B cell (primary cell): ENCODE data around the gene C1R. TPM values are rescaled to one million over a fixed set of nuclear protein-coding genes. Genes with fewer than 3 reads are reported as not detected.

Experiments used
- ATAC-seq: fragments of 200-7000 bp; cut with Tn5 transposase; one replicate; pipeline ENCODE4 v1.10.0; 2021; ENCODE audit warnings: low read depth, mild to moderate bottlenecking, moderate number of reproducible peaks, moderate library complexity
- CTCF ChIA-PET: fragments of 350-600 bp; sonication (Branson Sonifier 250); formaldehyde crosslinking; loops from one replicate; lab custom pipeline; 2021; ENCODE audit warnings: antibody characterized with exemption, inconsistent platforms; lab: Charles Lee
- POLR2A ChIA-PET: fragments of 350-600 bp; sonication (Branson Sonifier 250); formaldehyde crosslinking; loops from one replicate; lab custom pipeline; 2021; ENCODE audit warnings: antibody characterized with exemption; lab: Charles Lee
- DNase-seq: peaks from one replicate; pipeline ENCODE4 v3.0.0; 2013
- H2AFZ ChIP-seq: 2 replicates; pipeline ENCODE4 v1.6.1; 2012; ENCODE audit warnings: mild to moderate bottlenecking, low read depth, low read length; ENCODE audit not compliant: insufficient read depth, poor library complexity, severe bottlenecking
- H3K27ac ChIP-seq, 2 donors: 1 replicate in 1 of 2; 2 replicates in 1 of 2; pipeline ENCODE4 v1.5.1; 2012 to 2013; ENCODE audit warnings: low read length in 2 of 2, mild to moderate bottlenecking in 2 of 2, moderate library complexity in 1 of 2
- H3K27me3 ChIP-seq, 4 experiments: fragments of 200-600 bp in 1 of 4; sonication (generic) in 1 of 4; replicated peaks in 1 of 4; 1 replicate in 2 of 4; 2 replicates in 2 of 4; pipeline versions ENCODE4 v1.6.1 to v1.7.0; 2013 to 2016; ENCODE audit warnings: low read length in 3 of 4, mild to moderate bottlenecking in 2 of 4, mixed read lengths in 1 of 4, moderate library complexity in 1 of 4; ENCODE audit not compliant: insufficient read depth in 4 of 4, control insufficient read depth in 3 of 4; ENCODE audit errors: control extremely low read depth in 1 of 4
- H3K36me3 ChIP-seq, 2 experiments: replicated peaks in 1 of 2; 1 replicate in 1 of 2; 2 replicates in 1 of 2; pipeline versions ENCODE4 v1.6.1 to v1.7.1; 2013; ENCODE audit warnings: low read length in 1 of 2; ENCODE audit not compliant: insufficient read depth in 2 of 2, control insufficient read depth in 1 of 2; ENCODE audit errors: control extremely low read depth in 1 of 2, extremely low read depth in 1 of 2
- H3K4me1 ChIP-seq, 2 donors: fragments of 200-600 bp in 1 of 2; sonication (generic) in 1 of 2; 1 replicate in 1 of 2; 2 replicates in 1 of 2; pipeline versions ENCODE4 v1.5.1 to v1.6.1; 2013 to 2017; ENCODE audit warnings: low read length in 2 of 2; ENCODE audit not compliant: control insufficient read depth in 2 of 2, insufficient read depth in 2 of 2
- H3K4me2 ChIP-seq: replicated peaks from 2 replicates; pipeline ENCODE3; 2012; ENCODE audit warnings: mild to moderate bottlenecking, low read depth, low read length; ENCODE audit not compliant: poor library complexity, severe bottlenecking
- H3K4me3 ChIP-seq, 5 experiments: fragments of 200-600 bp in 1 of 5; sonication (generic) in 1 of 5; 1 replicate in 3 of 5; 2 replicates in 2 of 5; pipeline versions ENCODE4 v1.5.1 to v1.7.0; 2011 to 2016; ENCODE audit warnings: low read length in 4 of 5, mild to moderate bottlenecking in 4 of 5, low read depth in 2 of 5, control low read depth in 1 of 5, moderate library complexity in 1 of 5; ENCODE audit not compliant: insufficient read depth in 1 of 5; ENCODE audit errors: control extremely low read depth in 1 of 5, extremely low read depth in 1 of 5
- H3K79me2 ChIP-seq: fragments of 200-600 bp; sonication (generic); one replicate; pipeline ENCODE4 v1.6.0; 2016; ENCODE audit warnings: low read length; ENCODE audit not compliant: control insufficient read depth, insufficient read depth
- H3K9ac ChIP-seq: fragments of 200-600 bp; sonication (generic); 2 replicates; pipeline ENCODE4 v1.6.1; 2017; ENCODE audit warnings: mild to moderate bottlenecking, low read length, moderate library complexity
- H3K9me3 ChIP-seq, 3 donors: one replicate each; pipeline versions ENCODE4 v1.6.1 to v1.7.1; 2013; ENCODE audit warnings: low read length in 2 of 3; ENCODE audit not compliant: control insufficient read depth in 2 of 3, insufficient read depth in 1 of 3; ENCODE audit errors: control extremely low read depth in 1 of 3
- H4K20me1 ChIP-seq: 2 replicates; pipeline ENCODE4 v1.6.0; 2012; ENCODE audit warnings: mild to moderate bottlenecking, low read length; ENCODE audit not compliant: insufficient read depth, control insufficient read depth, poor library complexity, severe bottlenecking
- H3K27ac Mint-ChIP-seq: one replicate; pipeline ENCODE4 v1.8.0; 2021; ENCODE audit warnings: mixed read lengths
- H3K27me3 Mint-ChIP-seq: one replicate; pipeline ENCODE4 v1.8.0; 2021; ENCODE audit warnings: mixed read lengths
- H3K4me1 Mint-ChIP-seq: one replicate; pipeline ENCODE4 v1.8.0; 2021; ENCODE audit warnings: mixed read lengths
- H3K4me3 Mint-ChIP-seq: one replicate; pipeline ENCODE4 v1.8.0; 2021; ENCODE audit warnings: mixed read lengths
- H3K9me3 Mint-ChIP-seq: one replicate; pipeline ENCODE4 v1.8.0; 2022; ENCODE audit warnings: mixed read lengths; ENCODE audit not compliant: insufficient read depth
- EZH2 ChIP-seq: IDR thresholded peaks from 2 replicates; pipeline ENCODE4 v1.6.1; 2012; ENCODE audit warnings: borderline replicate concordance, low read depth, mild to moderate bottlenecking, moderate library complexity, low read length; ENCODE audit not compliant: insufficient read depth, poor library complexity, severe bottlenecking
- WGBS: methylation state at CpG from one replicate; pipeline ENCODE4 v1.1.5; 2013; ENCODE audit warnings: missing lambda C conversion rate; ENCODE audit not compliant: insufficient coverage; 5-methylcytosine and 5-hydroxymethylcytosine counted together
- intact Hi-C: fragments of 100-400 bp; cut with micrococcal nuclease; formaldehyde crosslinking; loops from one replicate; pipeline ENCODE4 v1.10.0; 2022
- polyA plus RNA-seq: library from polyadenylated mRNA; depleted of rRNA; stranded (reverse); fragments of >200 nt; gene quantifications from 2 replicates; pipeline ENCODE4 v1.2.3, GENCODE V29; 2012
- total RNA-seq, 2 donors: library from RNA; stranded (reverse); fragments of 120-200 nt in 1 of 2; gene quantifications; 1 replicate in 1 of 2; 2 replicates in 1 of 2; pipeline versions ENCODE4 v1.2.3 to v1.2.4, GENCODE V29; 2013 to 2022
- TF ChIP-seq, protein P1 (sequence below): fragments of 200-600 bp; IDR thresholded peaks from one replicate; pipeline ENCODE4 v1.8.0; 2022; ENCODE audit warnings: antibody characterized with exemption, mild to moderate bottlenecking

C1R gene
- total and polyA plus RNA-seq, 2 donors (not counting 1 experiment from before 2014, with no cell fraction given): 1.5 to 2.0 TPM

GRCh38 chr12:7035463-7035862 lies 56.8 kb downstream of the C1R start:
- Histone ChIP-seq H3K36me3 (no peaks in the 10 kb centered on the region), H4K20me1 (no peaks in the 10 kb centered on the region), H3K4me1 (no peaks in the 10 kb centered on the region), H3K79me2 (no peaks in the 10 kb centered on the region), H3K4me2 (no peak overlapping the region), H3K27me3 (peaks cover 0 to 4% (median 0%) of the 10 kb centered on the region in 4 experiments), H3K9me3 (no peaks in the 10 kb centered on the region), H2AFZ (no peak overlapping the region), H3K27ac (no peak overlapping the region), H3K9ac (no peak overlapping the region), H3K4me3 (no peak overlapping the region)
- DNase-seq (no peak), ATAC-seq (no peak)
- Mint-ChIP-seq H3K27me3 (peaks cover 4% of the 10 kb centered on the region), H3K9me3 (no peaks in the 10 kb centered on the region), H3K27ac (no peak overlapping the region), H3K4me1 (no peaks in the 10 kb centered on the region), H3K4me3 (no peak overlapping the region)
- intact Hi-C loops: no loop called here
- TF ChIP-seq, protein P1, sequence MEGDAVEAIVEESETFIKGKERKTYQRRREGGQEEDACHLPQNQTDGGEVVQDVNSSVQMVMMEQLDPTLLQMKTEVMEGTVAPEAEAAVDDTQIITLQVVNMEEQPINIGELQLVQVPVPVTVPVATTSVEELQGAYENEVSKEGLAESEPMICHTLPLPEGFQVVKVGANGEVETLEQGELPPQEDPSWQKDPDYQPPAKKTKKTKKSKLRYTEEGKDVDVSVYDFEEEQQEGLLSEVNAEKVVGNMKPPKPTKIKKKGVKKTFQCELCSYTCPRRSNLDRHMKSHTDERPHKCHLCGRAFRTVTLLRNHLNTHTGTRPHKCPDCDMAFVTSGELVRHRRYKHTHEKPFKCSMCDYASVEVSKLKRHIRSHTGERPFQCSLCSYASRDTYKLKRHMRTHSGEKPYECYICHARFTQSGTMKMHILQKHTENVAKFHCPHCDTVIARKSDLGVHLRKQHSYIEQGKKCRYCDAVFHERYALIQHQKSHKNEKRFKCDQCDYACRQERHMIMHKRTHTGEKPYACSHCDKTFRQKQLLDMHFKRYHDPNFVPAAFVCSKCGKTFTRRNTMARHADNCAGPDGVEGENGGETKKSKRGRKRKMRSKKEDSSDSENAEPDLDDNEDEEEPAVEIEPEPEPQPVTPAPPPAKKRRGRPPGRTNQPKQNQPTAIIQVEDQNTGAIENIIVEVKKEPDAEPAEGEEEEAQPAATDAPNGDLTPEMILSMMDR: no peak
- TF ChIP-seq EZH2: no peak
- WGBS: no CpG with 5 or more reads among the region's 2 CpGs
- ChIA-PET POLR2A (no interaction called here), CTCF (no interaction called here)

DNA sequence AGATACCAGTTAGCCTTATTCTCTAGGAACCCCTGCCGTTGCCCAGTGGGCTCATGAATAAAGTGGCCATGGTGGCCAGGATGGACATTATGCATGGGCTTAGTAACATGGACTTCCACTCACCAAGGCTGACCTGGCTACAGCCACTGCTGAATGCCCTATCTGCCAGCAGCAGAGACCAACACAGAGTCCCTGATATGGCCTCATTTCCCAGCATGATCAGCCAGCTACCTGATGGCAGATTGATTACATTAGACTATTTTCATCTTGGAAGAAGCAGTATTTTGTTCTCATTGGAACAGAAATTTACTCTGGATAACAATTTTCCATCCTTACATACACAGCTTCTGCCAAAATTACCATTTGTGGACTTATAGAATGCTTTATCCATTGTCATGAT lies 57.8 kb downstream of the C1R start:
- no peak overlapping the region for H3K27ac Mint-ChIP-seq

More for the DNA sequence above, 57.8 kb downstream of the C1R start:
- Histone ChIP-seq H3K4me2 (no peak overlapping the region), H3K9me3 (no peaks in the 10 kb centered on the region), H3K27me3 (peaks cover 0 to 4% (median 0%) of the 10 kb centered on the region in 4 experiments), H4K20me1 (no peaks in the 10 kb centered on the region), H3K79me2 (no peaks in the 10 kb centered on the region), H3K4me1 (no peaks in the 10 kb centered on the region), H3K4me3 (no peak overlapping the region), H3K36me3 (no peaks in the 10 kb centered on the region), H3K9ac (no peak overlapping the region), H3K27ac (no peak overlapping the region), H2AFZ (no peak overlapping the region)
- CTCF ChIA-PET: no interaction called here
- TF ChIP-seq EZH2: no peak
- TF ChIP-seq, protein P1: no peak
- Mint-ChIP-seq H3K4me1 (no peaks in the 10 kb centered on the region), H3K9me3 (no peaks in the 10 kb centered on the region), H3K4me3 (no peak overlapping the region), H3K27me3 (peaks cover 4% of the 10 kb centered on the region)
- POLR2A ChIA-PET: no interaction called here
- intact Hi-C loops: no loop called here
- WGBS: no CpG with 5 or more reads among the region's 1 CpG
- DNase-seq: no peak
- ATAC-seq: no peak
